DOHH2 (cell line): ENCODE data around the gene TYMS.

Source experiments
- H3F3A ChIP-seq: fragments of 200-600 bp; sonication (generic), shearing (Covaris generic); 2 replicates; pipeline ENCODE4 v1.6.0; 2016; ENCODE audit warnings: antibody characterized with exemption, mild to moderate bottlenecking; ENCODE audit not compliant: control insufficient read depth, insufficient read depth
- H3K27ac ChIP-seq: fragments of 200-600 bp; sonication (generic); 2 replicates; pipeline ENCODE4 v1.5.1; 2014; ENCODE audit warnings: low read depth, mild to moderate bottlenecking, low read length, moderate library complexity
- H3K27me3 ChIP-seq: fragments of 200-600 bp; sonication (generic); 2 replicates; pipeline ENCODE4 v1.6.1; 2014; ENCODE audit warnings: mild to moderate bottlenecking, low read length, mixed read lengths; ENCODE audit not compliant: control insufficient read depth
- H3K36me3 ChIP-seq: fragments of 200-600 bp; sonication (generic); 2 replicates; pipeline ENCODE4 v1.6.1; 2014; ENCODE audit warnings: mild to moderate bottlenecking, low read length, moderate library complexity, mixed read lengths; ENCODE audit not compliant: control insufficient read depth
- H3K4me1 ChIP-seq: fragments of 200-600 bp; sonication (generic); 2 replicates; pipeline ENCODE4 v1.6.1; 2014; ENCODE audit warnings: mild to moderate bottlenecking, low read length, mixed read lengths; ENCODE audit not compliant: control insufficient read depth
- H3K4me2 ChIP-seq: fragments of 200-600 bp; sonication (generic); 2 replicates; pipeline ENCODE4 v1.6.0; 2014; ENCODE audit warnings: mild to moderate bottlenecking, low read length, moderate library complexity
- H3K4me3 ChIP-seq: fragments of 200-600 bp; sonication (generic); 2 replicates; pipeline ENCODE4 v1.5.1; 2014; ENCODE audit warnings: mild to moderate bottlenecking, low read length, mixed read lengths
- H3K79me2 ChIP-seq: fragments of 200-600 bp; sonication (generic); 2 replicates; pipeline ENCODE4 v1.6.1; 2014; ENCODE audit warnings: mild to moderate bottlenecking, low read length, mixed read lengths; ENCODE audit not compliant: control insufficient read depth
- H3K9me2 ChIP-seq: fragments of 200-600 bp; sonication (generic); replicated peaks from 2 replicates; pipeline ENCODE4 v1.6.1; 2014; ENCODE audit warnings: mild to moderate bottlenecking, low read length, mixed read lengths; ENCODE audit not compliant: control insufficient read depth
- H3K9me3 ChIP-seq: fragments of 200-600 bp; sonication (generic); 2 replicates; pipeline ENCODE4 v1.6.1; 2014; ENCODE audit warnings: antibody characterized with exemption, low read length, mixed read lengths; ENCODE audit not compliant: control insufficient read depth, insufficient read depth
- H4K20me1 ChIP-seq: fragments of 200-600 bp; sonication (generic); 2 replicates; pipeline ENCODE4 v1.6.0; 2014; ENCODE audit warnings: low read depth, mild to moderate bottlenecking, antibody characterized with exemption, low read length, moderate library complexity; ENCODE audit not compliant: control insufficient read depth, insufficient read depth
- EZH2phosphoT487 ChIP-seq: fragments of 200-600 bp; sonication (generic); IDR thresholded peaks from 2 replicates; pipeline ENCODE4 v1.6.1; 2017; ENCODE audit warnings: borderline replicate concordance, mild to moderate bottlenecking, antibody characterized with exemption, low read length, moderate library complexity, mixed read lengths
- TF ChIP-seq, protein P1 (sequence below): fragments of 200-600 bp; sonication (generic); IDR thresholded peaks from one replicate; pipeline ENCODE4 v1.5.1; 2014; ENCODE audit warnings: antibody characterized with exemption, mild to moderate bottlenecking, low read depth, low read length; ENCODE audit not compliant: poor library complexity, severe bottlenecking

TYMS gene

DNA sequence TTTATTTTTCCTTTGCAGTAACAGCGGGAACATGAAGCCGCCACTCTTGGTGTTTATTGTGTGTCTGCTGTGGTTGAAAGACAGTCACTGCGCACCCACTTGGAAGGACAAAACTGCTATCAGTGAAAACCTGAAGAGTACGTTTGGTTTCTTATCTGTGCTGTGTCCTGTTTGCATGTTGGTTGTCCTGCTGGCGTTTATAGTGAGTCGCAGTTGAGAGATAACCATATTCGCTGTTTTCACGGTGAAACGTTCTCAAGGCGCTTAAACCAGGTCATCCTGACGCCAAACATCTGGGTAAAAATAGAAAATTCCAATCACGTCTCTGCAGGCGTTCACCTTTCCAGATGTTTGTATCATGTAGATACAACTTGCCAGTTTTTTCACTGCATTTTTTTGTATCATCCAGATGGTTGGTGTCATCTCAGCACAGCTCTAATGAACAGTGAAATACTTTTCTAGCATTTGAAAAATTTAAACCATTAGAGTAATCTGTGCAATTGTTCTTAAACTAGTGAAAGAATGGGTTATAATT, 39.4 kb upstream of the TYMS start:
- Histone ChIP-seq H3F3A (no peaks in the 10 kb centered on the region), H3K36me3 (no peaks in the 10 kb centered on the region), H3K9me3 (no peaks in the 10 kb centered on the region), H4K20me1 (no peaks in the 10 kb centered on the region), H3K4me1 (no peaks in the 10 kb centered on the region), H3K4me2 (no peak overlapping the region), H3K79me2 (no peaks in the 10 kb centered on the region), H3K27me3 (peaks cover 8% of the 10 kb centered on the region), H3K27ac (no peak overlapping the region), H3K4me3 (no peak overlapping the region), H3K9me2 (no peaks in the 10 kb centered on the region)
- no peak for TF ChIP-seq EZH2phosphoT487
- TF ChIP-seq, protein P1, sequence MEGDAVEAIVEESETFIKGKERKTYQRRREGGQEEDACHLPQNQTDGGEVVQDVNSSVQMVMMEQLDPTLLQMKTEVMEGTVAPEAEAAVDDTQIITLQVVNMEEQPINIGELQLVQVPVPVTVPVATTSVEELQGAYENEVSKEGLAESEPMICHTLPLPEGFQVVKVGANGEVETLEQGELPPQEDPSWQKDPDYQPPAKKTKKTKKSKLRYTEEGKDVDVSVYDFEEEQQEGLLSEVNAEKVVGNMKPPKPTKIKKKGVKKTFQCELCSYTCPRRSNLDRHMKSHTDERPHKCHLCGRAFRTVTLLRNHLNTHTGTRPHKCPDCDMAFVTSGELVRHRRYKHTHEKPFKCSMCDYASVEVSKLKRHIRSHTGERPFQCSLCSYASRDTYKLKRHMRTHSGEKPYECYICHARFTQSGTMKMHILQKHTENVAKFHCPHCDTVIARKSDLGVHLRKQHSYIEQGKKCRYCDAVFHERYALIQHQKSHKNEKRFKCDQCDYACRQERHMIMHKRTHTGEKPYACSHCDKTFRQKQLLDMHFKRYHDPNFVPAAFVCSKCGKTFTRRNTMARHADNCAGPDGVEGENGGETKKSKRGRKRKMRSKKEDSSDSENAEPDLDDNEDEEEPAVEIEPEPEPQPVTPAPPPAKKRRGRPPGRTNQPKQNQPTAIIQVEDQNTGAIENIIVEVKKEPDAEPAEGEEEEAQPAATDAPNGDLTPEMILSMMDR = no peak

DNA sequence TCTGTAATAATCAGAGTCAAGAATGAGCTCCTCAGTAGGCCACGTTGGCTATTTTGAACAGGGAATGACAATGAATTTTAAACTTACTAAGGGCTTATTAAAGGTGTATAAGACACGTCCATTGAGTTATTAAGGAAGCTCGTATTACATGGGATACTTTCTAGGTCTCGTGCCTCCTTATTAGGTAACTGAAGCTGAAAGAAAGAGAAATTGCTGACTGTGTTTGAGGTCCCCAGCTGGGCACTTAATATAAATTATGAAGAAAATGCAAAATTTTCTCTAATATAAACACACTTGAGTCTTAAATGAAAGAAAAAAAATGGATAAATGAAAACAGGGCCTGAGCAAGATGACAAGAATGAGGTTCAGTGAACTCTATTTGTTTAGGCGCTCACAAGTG, 38.8 kb upstream of the TYMS start:
- H3F3A ChIP-seq = no peaks in the 10 kb centered on the region
- H4K20me1 ChIP-seq = no peaks in the 10 kb centered on the region
- TF ChIP-seq, protein P1 = no peak
- TF ChIP-seq EZH2phosphoT487 = no peak
- H3K79me2 ChIP-seq = no peaks in the 10 kb centered on the region
- no peaks in the 10 kb centered on the region for H3K36me3 ChIP-seq
- H3K4me1 ChIP-seq = no peaks in the 10 kb centered on the region
- H3K27me3 ChIP-seq = peaks cover 8% of the 10 kb centered on the region
- H3K9me3 ChIP-seq = no peaks in the 10 kb centered on the region
- H3K9me2 ChIP-seq = no peaks in the 10 kb centered on the region
- no peak overlapping the region for H3K4me3 ChIP-seq
- H3K27ac ChIP-seq = no peak overlapping the region
- no peak overlapping the region for H3K4me2 ChIP-seq

DNA sequence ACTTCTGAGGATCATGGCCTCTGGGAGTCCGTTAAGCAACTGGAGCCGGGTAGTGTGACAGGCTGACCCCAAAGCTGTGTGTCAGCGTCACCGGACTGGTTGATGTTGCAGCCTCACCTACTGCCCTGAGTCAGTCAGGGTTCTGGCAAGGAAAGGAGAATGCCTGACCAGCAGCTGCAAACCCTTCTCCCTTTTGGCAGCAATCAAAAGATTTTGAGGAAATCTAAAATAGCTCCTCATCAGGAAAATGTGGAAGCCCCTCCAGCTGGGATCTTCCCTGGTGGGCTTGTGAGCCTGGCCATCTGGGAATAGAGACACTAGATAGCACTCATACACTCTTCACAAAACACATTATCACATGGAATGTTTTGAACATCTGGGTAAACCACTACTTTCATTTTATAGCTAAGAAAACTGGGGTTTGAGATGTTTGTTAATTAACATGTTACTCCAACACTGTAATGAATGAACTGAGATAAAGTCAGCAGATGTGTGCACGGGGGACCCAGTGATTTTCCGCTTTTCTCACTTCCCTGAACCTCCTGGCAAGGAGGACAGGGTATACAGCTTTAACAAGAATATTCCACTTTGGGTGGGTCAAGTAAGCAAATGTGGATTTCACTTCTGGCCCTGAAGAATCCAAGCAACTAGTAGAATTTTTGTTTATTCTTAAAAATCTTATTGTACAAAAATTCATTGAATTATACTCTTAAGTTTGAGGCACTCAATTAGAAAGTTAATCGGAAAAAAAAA, 36.0 kb upstream of the TYMS start:
- no peaks in the 10 kb centered on the region for H3K79me2 ChIP-seq
- H3K9me3 ChIP-seq = no peaks in the 10 kb centered on the region
- no peak overlapping the region for H3K4me2 ChIP-seq
- H3K9me2 ChIP-seq = no peaks in the 10 kb centered on the region
- no peak overlapping the region for H3K27ac ChIP-seq
- H3K27me3 ChIP-seq = no peaks in the 10 kb centered on the region
- no peak overlapping the region for H3K4me3 ChIP-seq
- H3K4me1 ChIP-seq = no peaks in the 10 kb centered on the region
- H4K20me1 ChIP-seq = no peaks in the 10 kb centered on the region
- H3K36me3 ChIP-seq = no peaks in the 10 kb centered on the region
- no peaks in the 10 kb centered on the region for H3F3A ChIP-seq
- no peak for TF ChIP-seq EZH2phosphoT487
- TF ChIP-seq, protein P1 = no peak
